ENCODE data around the gene NXT2. TPM values are rescaled to one million over a fixed set of nuclear protein-coding genes. Genes with fewer than 3 reads are reported as not detected.
A peak's percentile ranks its signal among the peaks of the same experiment; 100 is the strongest.

Gene NXT2
- total RNA-seq = 6.5 TPM
- polyA plus RNA-seq (ENCODE audit: insufficient read depth in 1 of 8, insufficient read length in 8 of 8, low replicate concordance in 1 of 8) = 10 to 100 TPM in 1 of 8 donors, 1 to 10 TPM in 7; 6.1 to 10.4 (median 7.5) TPM
- long read RNA-seq, donor 1, partial matches to known transcripts = 0 of 2 reads
- long read RNA-seq, donor 1, other reads (novel, unspliced or antisense) = 0 of 2 reads
- long read RNA-seq, donor 2 = 0 reads
- long read RNA-seq, donor 3, partial matches to known transcripts = 0 of 1 reads
- long read RNA-seq, donor 3, other reads (novel, unspliced or antisense) = 0 of 1 reads
- long read RNA-seq, donor 4, partial matches to known transcripts = 0 of 5 reads
- long read RNA-seq, donor 4, other reads (novel, unspliced or antisense) = 0 of 5 reads
- long read RNA-seq, donor 5, transcript NXT2-202 (4 exons, 1,085 nt) = major isoform, 5 of 6 reads
- long read RNA-seq, donor 5, partial matches to known transcripts = 0 of 6 reads
- long read RNA-seq, donor 5, other reads (novel, unspliced or antisense) = 0 of 6 reads
- long read RNA-seq, donor 6, partial matches to known transcripts = 0 of 4 reads
- long read RNA-seq, donor 6, other reads (novel, unspliced or antisense) = 0 of 4 reads
- long read RNA-seq, donor 7, partial matches to known transcripts = 0 of 6 reads
- long read RNA-seq, donor 7, other reads (novel, unspliced or antisense) = 0 of 6 reads
- long read RNA-seq, donor 8, partial matches to known transcripts = 0 of 2 reads
- long read RNA-seq, donor 8, other reads (novel, unspliced or antisense) = 0 of 2 reads
- long read RNA-seq, donor 9, partial matches to known transcripts = 0 of 2 reads
- long read RNA-seq, donor 9, other reads (novel, unspliced or antisense) = 0 of 2 reads
- long read RNA-seq, donor 10, partial matches to known transcripts = 0 of 5 reads
- long read RNA-seq, donor 10, other reads (novel, unspliced or antisense) = 0 of 5 reads
- long read RNA-seq, donor 11, transcript NXT2-202 (4 exons, 1,085 nt) = major isoform, 5 of 7 reads
- long read RNA-seq, donor 11, partial matches to known transcripts = 0 of 7 reads
- long read RNA-seq, donor 11, other reads (novel, unspliced or antisense) = 0 of 7 reads

DNA sequence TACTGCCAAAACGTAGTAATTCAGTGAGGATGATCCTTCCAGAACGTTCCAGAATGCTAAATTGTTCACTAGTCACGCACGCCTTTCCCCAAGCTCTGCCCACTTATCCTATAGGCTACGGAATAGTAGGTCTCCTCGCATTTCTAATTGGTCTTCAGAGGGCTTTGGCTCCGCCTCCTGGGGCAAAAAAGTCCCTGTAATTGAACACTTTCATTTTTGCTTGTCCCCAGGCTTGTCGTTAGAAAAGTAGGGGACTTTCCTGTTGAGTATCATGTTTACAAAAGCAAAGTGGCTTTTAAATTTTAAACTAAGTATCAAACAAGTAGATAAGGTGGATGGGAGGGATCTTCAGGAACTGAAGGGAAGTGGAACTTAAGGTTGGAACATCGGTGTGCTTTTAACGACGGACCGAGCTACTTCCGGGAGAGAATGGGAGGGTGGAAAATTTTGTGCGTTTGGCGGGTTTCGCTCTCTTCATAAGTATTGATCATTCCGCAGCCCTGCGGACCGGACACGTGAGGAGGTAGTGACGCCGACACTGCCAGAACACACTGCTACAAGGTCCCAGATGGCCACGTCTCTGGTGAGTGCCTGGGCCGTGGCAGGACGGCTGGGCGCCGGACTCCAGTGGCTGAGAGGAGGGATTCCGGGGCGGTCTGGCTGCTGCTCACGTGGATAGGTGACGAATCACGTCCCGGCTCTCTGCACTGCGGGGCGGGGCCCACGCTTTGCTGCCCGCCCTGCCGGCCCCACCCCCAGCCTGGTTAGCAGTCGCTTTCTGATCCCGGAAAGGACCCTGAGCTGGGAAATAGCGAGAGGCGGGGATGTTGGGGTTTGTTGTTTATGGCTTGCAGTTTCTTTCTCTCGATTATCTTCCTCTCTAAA, at the start of gene NXT2:
TSS of gene NXT2 (plus strand) at position 406 of the 885 bp plus-strand sequence. CDS start at position 569, 163 bp downstream.
- Histone ChIP-seq H3K27me3 (ENCODE audit: control insufficient read depth, insufficient read depth, low read length) (peaks cover 5% of the 10 kb centered on the region), H3K9me3 (replicated peaks; ENCODE audit: control insufficient read depth, low read depth, low read length) (no peaks in the 10 kb centered on the region), H3K27ac (ENCODE audit: low read length) (peak within 1 kb of the TSS; percentile 96), H3K4me3 (ENCODE audit: low read length) (peak within 1 kb of the TSS; percentile 58), H3K4me1 (ENCODE audit: control insufficient read depth, insufficient read depth, low read length) (peaks cover 2% of the 10 kb centered on the region), H3K36me3 (ENCODE audit: control insufficient read depth, insufficient read depth, low read length) (no peaks in the 10 kb centered on the region)
- DNase-seq = peak; percentile 97
- 32% methylated on average over 32 of the region's 43 CpGs for WGBS (ENCODE audit: insufficient coverage)

DNA sequence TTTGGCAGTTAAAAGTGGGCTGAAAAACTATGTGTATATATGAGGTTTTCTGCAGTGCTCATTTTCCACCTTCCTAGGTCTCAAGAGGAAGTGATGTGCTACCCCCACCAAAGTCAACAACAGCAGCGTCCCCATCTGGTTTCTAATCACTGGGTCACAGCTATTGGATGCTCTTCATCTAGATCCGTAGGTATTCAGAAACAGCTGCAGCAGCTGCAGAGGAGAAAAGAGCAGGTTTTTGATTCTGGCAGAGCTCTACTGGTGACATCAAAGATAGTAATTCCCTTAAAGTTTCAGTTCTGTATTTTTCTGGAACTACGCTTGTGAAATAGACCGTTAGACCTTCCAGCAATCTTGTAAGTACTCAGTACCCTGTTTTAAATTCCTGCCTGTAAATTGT, 49.0 kb upstream of the NXT2 start:
- Histone ChIP-seq H3K36me3 (ENCODE audit: control insufficient read depth, insufficient read depth, low read length) (no peaks in the 10 kb centered on the region), H3K4me3 (ENCODE audit: low read length) (no peak overlapping the region), H3K27me3 (ENCODE audit: control insufficient read depth, insufficient read depth, low read length) (no peaks in the 10 kb centered on the region), H3K27ac (ENCODE audit: low read length) (no peak overlapping the region), H3K4me1 (ENCODE audit: control insufficient read depth, insufficient read depth, low read length) (no peaks in the 10 kb centered on the region), H3K9me3 (replicated peaks; ENCODE audit: control insufficient read depth, low read depth, low read length) (no peaks in the 10 kb centered on the region)
- 29% methylated on average over 1 of the region's 4 CpGs for WGBS (ENCODE audit: insufficient coverage)
- peak; percentile 16 for DNase-seq

DNA sequence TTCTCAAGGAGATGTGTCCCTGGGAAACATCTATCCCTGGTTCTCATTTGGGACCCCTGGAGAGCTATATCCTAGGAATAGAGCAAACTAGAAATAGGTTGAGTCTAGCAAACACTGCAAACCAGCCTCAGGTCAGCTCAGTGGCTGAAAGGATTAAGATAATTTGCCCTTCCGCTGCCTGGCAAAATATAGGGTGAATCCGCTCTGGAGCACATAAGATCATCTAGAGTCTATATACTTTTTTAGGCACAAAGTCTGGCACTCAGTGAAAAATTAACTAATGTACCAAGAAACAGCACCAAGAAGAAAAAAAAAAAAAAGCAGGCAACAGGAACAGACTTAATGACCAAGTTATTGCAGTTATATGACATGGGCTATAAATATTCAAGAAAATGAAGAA, 47.5 kb upstream of the NXT2 start:
- Histone ChIP-seq H3K9me3 (replicated peaks; ENCODE audit: control insufficient read depth, low read depth, low read length) (no peaks in the 10 kb centered on the region), H3K4me3 (ENCODE audit: low read length) (no peak overlapping the region), H3K27ac (ENCODE audit: low read length) (no peak overlapping the region), H3K36me3 (ENCODE audit: control insufficient read depth, insufficient read depth, low read length) (no peaks in the 10 kb centered on the region), H3K4me1 (ENCODE audit: control insufficient read depth, insufficient read depth, low read length) (no peaks in the 10 kb centered on the region), H3K27me3 (ENCODE audit: control insufficient read depth, insufficient read depth, low read length) (no peaks in the 10 kb centered on the region)
- WGBS (ENCODE audit: insufficient coverage) = no CpG with 5 or more reads among the region's 2 CpGs
- DNase-seq = no peak

DNA sequence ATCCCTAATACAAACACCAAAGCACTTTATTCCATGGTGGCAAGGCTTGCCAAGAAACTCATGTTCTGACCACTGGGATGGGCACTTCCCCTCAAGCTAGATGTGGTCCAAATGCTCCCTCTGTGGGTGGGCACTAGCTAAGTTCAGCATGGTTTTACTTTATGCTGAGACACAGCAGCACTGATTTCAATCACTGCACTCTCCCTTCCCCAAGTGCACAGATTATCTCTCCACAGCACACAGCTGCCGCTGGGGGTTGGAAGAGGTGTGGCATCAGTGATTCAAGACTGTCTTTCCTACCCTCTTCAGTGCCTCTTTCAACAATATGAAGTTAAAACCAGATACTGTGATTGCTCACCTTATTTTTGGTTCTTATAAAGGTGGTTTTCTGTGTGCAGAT, 38.2 kb upstream of the NXT2 start:
- Histone ChIP-seq H3K9me3 (replicated peaks; ENCODE audit: control insufficient read depth, low read depth, low read length) (no peaks in the 10 kb centered on the region), H3K4me3 (ENCODE audit: low read length) (no peak overlapping the region), H3K27me3 (ENCODE audit: control insufficient read depth, insufficient read depth, low read length) (peaks cover 24% of the 10 kb centered on the region), H3K36me3 (ENCODE audit: control insufficient read depth, insufficient read depth, low read length) (no peaks in the 10 kb centered on the region), H3K27ac (ENCODE audit: low read length) (no peak overlapping the region), H3K4me1 (ENCODE audit: control insufficient read depth, insufficient read depth, low read length) (no peaks in the 10 kb centered on the region)
- DNase-seq = no peak
- WGBS (ENCODE audit: insufficient coverage) = no CpG with 5 or more reads among the region's 1 CpG

DNA sequence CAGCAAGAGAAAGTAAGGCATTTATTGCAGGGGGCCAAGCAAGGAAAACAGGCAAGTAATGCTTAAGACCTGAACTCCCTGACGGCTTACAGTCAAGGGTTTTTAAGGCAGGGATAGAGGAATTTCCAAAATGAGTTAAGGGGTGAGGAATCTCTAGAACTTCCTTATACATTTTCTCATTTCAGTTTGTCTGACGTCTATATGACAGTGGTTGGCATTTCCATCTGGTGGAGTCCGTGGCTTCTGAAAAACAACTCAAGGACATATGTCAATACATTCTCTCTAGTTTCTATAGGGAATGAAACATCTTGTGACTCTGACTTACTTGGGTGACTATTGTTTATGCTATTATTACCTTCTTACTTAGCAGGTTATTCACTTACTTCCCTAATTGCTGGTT, 35.5 kb upstream of the NXT2 start:
- Histone ChIP-seq H3K4me3 (ENCODE audit: low read length) (no peak overlapping the region), H3K36me3 (ENCODE audit: control insufficient read depth, insufficient read depth, low read length) (no peaks in the 10 kb centered on the region), H3K9me3 (replicated peaks; ENCODE audit: control insufficient read depth, low read depth, low read length) (no peaks in the 10 kb centered on the region), H3K4me1 (ENCODE audit: control insufficient read depth, insufficient read depth, low read length) (no peaks in the 10 kb centered on the region), H3K27ac (ENCODE audit: low read length) (no peak overlapping the region), H3K27me3 (ENCODE audit: control insufficient read depth, insufficient read depth, low read length) (peaks cover 24% of the 10 kb centered on the region)
- WGBS (ENCODE audit: insufficient coverage) = no CpG with 5 or more reads among the region's 3 CpGs
- no peak for DNase-seq

DNA sequence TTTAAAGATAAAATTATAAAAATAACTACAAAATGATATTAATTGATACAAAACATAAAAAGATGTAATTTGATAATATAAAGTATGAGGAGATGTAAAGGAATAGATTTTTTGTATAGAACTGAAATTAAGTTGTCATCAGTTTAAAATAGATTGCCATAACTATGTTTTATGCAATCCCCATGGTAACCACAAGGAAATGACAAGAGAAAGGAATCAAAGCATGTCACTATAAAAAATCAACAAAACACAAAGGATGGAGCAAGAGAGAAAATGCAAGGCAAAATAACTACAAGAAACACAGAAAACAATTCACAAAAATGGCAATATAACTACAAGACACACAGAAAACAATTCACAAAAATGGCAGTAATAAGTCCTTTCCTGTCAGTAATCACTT, 27.7 kb upstream of the NXT2 start:
- Histone ChIP-seq H3K9me3 (replicated peaks; ENCODE audit: control insufficient read depth, low read depth, low read length) (no peaks in the 10 kb centered on the region), H3K4me3 (ENCODE audit: low read length) (no peak overlapping the region), H3K27me3 (ENCODE audit: control insufficient read depth, insufficient read depth, low read length) (peaks cover 3% of the 10 kb centered on the region), H3K27ac (ENCODE audit: low read length) (no peak overlapping the region), H3K36me3 (ENCODE audit: control insufficient read depth, insufficient read depth, low read length) (no peaks in the 10 kb centered on the region), H3K4me1 (ENCODE audit: control insufficient read depth, insufficient read depth, low read length) (no peaks in the 10 kb centered on the region)
- no peak for DNase-seq

DNA sequence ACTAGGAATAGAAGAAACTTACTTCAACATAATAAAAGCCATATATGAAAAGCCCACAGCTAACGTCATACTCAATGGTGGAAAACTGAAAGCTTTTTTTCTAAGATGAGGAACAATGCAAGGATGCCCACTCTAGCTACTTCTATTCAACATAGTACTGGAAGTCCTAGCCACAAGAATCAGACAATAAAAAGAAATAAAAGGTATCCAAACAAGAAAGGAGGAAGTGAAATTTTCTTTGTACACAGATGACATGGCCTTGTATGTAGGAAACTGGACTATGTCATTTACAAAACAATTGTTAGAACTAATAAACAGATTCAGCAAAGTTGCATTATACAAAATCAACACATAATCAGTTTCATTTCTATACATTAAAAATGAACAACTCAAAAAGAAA, 25.5 kb upstream of the NXT2 start:
- Histone ChIP-seq H3K36me3 (ENCODE audit: control insufficient read depth, insufficient read depth, low read length) (no peaks in the 10 kb centered on the region), H3K9me3 (replicated peaks; ENCODE audit: control insufficient read depth, low read depth, low read length) (no peaks in the 10 kb centered on the region), H3K4me1 (ENCODE audit: control insufficient read depth, insufficient read depth, low read length) (no peaks in the 10 kb centered on the region), H3K27me3 (ENCODE audit: control insufficient read depth, insufficient read depth, low read length) (peaks cover 3% of the 10 kb centered on the region), H3K27ac (ENCODE audit: low read length) (no peak overlapping the region), H3K4me3 (ENCODE audit: low read length) (no peak overlapping the region)
- no CpG with 5 or more reads among the region's 1 CpG for WGBS (ENCODE audit: insufficient coverage)
- DNase-seq = no peak

DNA sequence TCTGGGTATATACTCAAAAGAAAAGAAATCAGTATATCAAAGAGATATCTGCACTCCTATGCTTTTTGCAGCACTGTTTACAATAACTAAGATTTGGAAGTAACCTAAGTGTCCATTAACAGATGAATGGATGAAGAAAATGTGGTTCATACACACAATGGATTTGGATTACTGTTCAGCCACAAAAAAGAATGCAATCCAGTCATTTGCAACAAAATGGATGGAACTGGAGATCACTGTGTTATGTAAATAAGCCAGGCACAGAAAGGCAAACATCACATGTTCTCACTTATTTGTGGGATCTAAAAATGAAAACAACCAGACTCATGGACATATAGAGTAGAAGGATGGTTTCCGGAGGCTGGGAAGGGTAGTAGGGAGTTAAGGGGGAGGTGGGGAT, 17.6 kb upstream of the NXT2 start:
- DNase-seq = no peak
- Histone ChIP-seq H3K4me3 (ENCODE audit: low read length) (no peak overlapping the region), H3K36me3 (ENCODE audit: control insufficient read depth, insufficient read depth, low read length) (no peaks in the 10 kb centered on the region), H3K9me3 (replicated peaks; ENCODE audit: control insufficient read depth, low read depth, low read length) (no peaks in the 10 kb centered on the region), H3K4me1 (ENCODE audit: control insufficient read depth, insufficient read depth, low read length) (no peaks in the 10 kb centered on the region), H3K27me3 (ENCODE audit: control insufficient read depth, insufficient read depth, low read length) (no peaks in the 10 kb centered on the region), H3K27ac (ENCODE audit: low read length) (no peak overlapping the region)
- WGBS (ENCODE audit: insufficient coverage) = no CpG with 5 or more reads among the region's 1 CpG

DNA sequence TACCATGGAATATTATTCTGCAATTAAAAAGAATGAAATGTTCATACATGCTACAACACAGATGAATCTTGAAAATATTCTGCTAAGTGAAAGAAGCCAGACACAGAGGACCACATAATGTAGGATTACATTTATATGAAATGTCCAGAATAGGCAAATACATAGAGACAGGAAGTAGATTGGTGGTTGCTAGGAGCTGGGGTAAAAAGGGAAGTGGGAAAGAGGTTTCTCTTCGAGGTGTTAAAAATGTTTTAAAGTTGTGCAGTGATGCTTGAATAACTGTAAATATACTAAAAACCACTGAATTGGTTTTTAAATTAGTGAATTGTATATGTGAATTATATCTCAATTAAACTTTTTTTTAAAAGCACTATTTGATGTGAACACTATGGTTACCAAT, 3.6 kb upstream of the NXT2 start:
- peaks cover 7% of the 10 kb centered on the region for H3K27me3 ChIP-seq (ENCODE audit: control insufficient read depth, insufficient read depth, low read length)
- H3K4me1 ChIP-seq (ENCODE audit: control insufficient read depth, insufficient read depth, low read length) = peaks cover 2% of the 10 kb centered on the region
- no CpG with 5 or more reads among the region's 1 CpG for WGBS (ENCODE audit: insufficient coverage)
- H3K36me3 ChIP-seq (ENCODE audit: control insufficient read depth, insufficient read depth, low read length) = no peaks in the 10 kb centered on the region
- no peaks in the 10 kb centered on the region for H3K9me3 ChIP-seq (replicated peaks; ENCODE audit: control insufficient read depth, low read depth, low read length)
- no peak overlapping the region for H3K27ac ChIP-seq (ENCODE audit: low read length)
- no peak overlapping the region for H3K4me3 ChIP-seq (ENCODE audit: low read length)
- DNase-seq = no peak

All from muscle of leg (tissue), 16 donors.